Measurements from ENCODE around the gene MAST4.

MAST4 gene

GRCh38 chr5:67198917-67199316 is 602.7 kb downstream of the MAST4 start:
- CTCF ChIA-PET = interaction anchor here (17.4 kb wide), 1 partner anchor 36 kb away, joined by 374 read pairs; no protein-coding TSS in a partner anchor
- Histone ChIP-seq H3K27ac (ENCODE audit: insufficient read depth in 1 of 2, low read depth in 1 of 2, low read length in 2 of 2, poor library complexity in 1 of 2, severe bottlenecking in 2 of 2) (no peak overlapping the region), H3K9me3 (ENCODE audit: control extremely low read depth in 1 of 5, control insufficient read depth in 4 of 5, insufficient read depth in 2 of 5, low read depth in 1 of 5, low read length in 4 of 5) (peaks cover 0 to 2% (median 0%) of the 10 kb centered on the region in 5 experiments), H3K27me3 (replicated peaks in 2 of 5; ENCODE audit: control insufficient read depth in 4 of 5, insufficient read depth in 5 of 5, low read length in 4 of 5) (no peaks in the 10 kb centered on the region), H3K4me1 (ENCODE audit: control extremely low read depth in 1 of 4, control insufficient read depth in 4 of 4, insufficient read depth in 4 of 4, low read length in 3 of 4) (peaks cover 21 to 66% (median 50%) of the 10 kb centered on the region in 4 experiments), H3K36me3 (ENCODE audit: control insufficient read depth in 4 of 4, insufficient read depth in 4 of 4, low read length in 3 of 4) (no peaks in the 10 kb centered on the region), H3K4me3 (ENCODE audit: control insufficient read depth in 1 of 7, extremely low read depth in 1 of 7, insufficient read depth in 4 of 7, low read depth in 2 of 7, low read length in 6 of 7) (no peak overlapping the region)
- POLR2A ChIA-PET = no interaction called here
- 17% methylated on average over 1 of the region's 1 CpG for WGBS (ENCODE audit: insufficient coverage)
- no peak for DNase-seq

GRCh38 chr5:67199859-67200258 is 603.7 kb downstream of the MAST4 start:
- Histone ChIP-seq H3K4me1 (ENCODE audit: control extremely low read depth in 1 of 4, control insufficient read depth in 4 of 4, insufficient read depth in 4 of 4, low read length in 3 of 4) (peaks cover 21 to 70% (median 55%) of the 10 kb centered on the region in 4 experiments), H3K4me3 (ENCODE audit: control insufficient read depth in 1 of 7, extremely low read depth in 1 of 7, insufficient read depth in 4 of 7, low read depth in 2 of 7, low read length in 6 of 7) (no peak overlapping the region), H3K27ac (ENCODE audit: insufficient read depth in 1 of 2, low read depth in 1 of 2, low read length in 2 of 2, poor library complexity in 1 of 2, severe bottlenecking in 2 of 2) (no peak overlapping the region), H3K9me3 (ENCODE audit: control extremely low read depth in 1 of 5, control insufficient read depth in 4 of 5, insufficient read depth in 2 of 5, low read depth in 1 of 5, low read length in 4 of 5) (peaks cover 0 to 2% (median 0%) of the 10 kb centered on the region in 5 experiments), H3K27me3 (replicated peaks in 2 of 5; ENCODE audit: control insufficient read depth in 4 of 5, insufficient read depth in 5 of 5, low read length in 4 of 5) (no peaks in the 10 kb centered on the region), H3K36me3 (ENCODE audit: control insufficient read depth in 4 of 4, insufficient read depth in 4 of 4, low read length in 3 of 4) (no peaks in the 10 kb centered on the region)
- ChIA-PET POLR2A (no interaction called here), CTCF (interaction anchor here (1.3 to 17.4 kb wide), 2 partner anchors 9 to 37 kb away, joined by 3 to 374 read pairs; no protein-coding TSS in a partner anchor)
- DNase-seq = no peak

- Histone ChIP-seq H3K36me3 (ENCODE audit: control insufficient read depth in 4 of 4, insufficient read depth in 4 of 4, low read length in 3 of 4) (no peaks in the 10 kb centered on the region), H3K27me3 (replicated peaks in 2 of 5; ENCODE audit: control insufficient read depth in 4 of 5, insufficient read depth in 5 of 5, low read length in 4 of 5) (no peaks in the 10 kb centered on the region), H3K4me1 (ENCODE audit: control extremely low read depth in 1 of 4, control insufficient read depth in 4 of 4, insufficient read depth in 4 of 4, low read length in 3 of 4) (peaks cover 21 to 71% (median 56%) of the 10 kb centered on the region in 4 experiments), H3K9me3 (ENCODE audit: control extremely low read depth in 1 of 5, control insufficient read depth in 4 of 5, insufficient read depth in 2 of 5, low read depth in 1 of 5, low read length in 4 of 5) (peaks cover 0 to 2% (median 0%) of the 10 kb centered on the region in 5 experiments), H3K4me3 (ENCODE audit: control insufficient read depth in 1 of 7, extremely low read depth in 1 of 7, insufficient read depth in 4 of 7, low read depth in 2 of 7, low read length in 6 of 7) (no peak overlapping the region), H3K27ac (ENCODE audit: insufficient read depth in 1 of 2, low read depth in 1 of 2, low read length in 2 of 2, poor library complexity in 1 of 2, severe bottlenecking in 2 of 2) (no peak overlapping the region)
- WGBS (ENCODE audit: insufficient coverage) = no CpG with 5 or more reads among the region's 2 CpGs
- CTCF ChIA-PET = interaction anchor here (1.3 to 17.4 kb wide), 2 partner anchors 8 to 38 kb away, joined by 3 to 374 read pairs; no protein-coding TSS in a partner anchor
- POLR2A ChIA-PET = no interaction called here
- DNase-seq = no peak
Measured at GRCh38 chr5:67200809-67201562, 604.8 kb downstream of the MAST4 start.

GRCh38 chr5:67201897-67202549 is 605.8 kb downstream of the MAST4 start:
- Histone ChIP-seq H3K27ac (ENCODE audit: insufficient read depth in 1 of 2, low read depth in 1 of 2, low read length in 2 of 2, poor library complexity in 1 of 2, severe bottlenecking in 2 of 2) (no peak overlapping the region), H3K9me3 (ENCODE audit: control extremely low read depth in 1 of 5, control insufficient read depth in 4 of 5, insufficient read depth in 2 of 5, low read depth in 1 of 5, low read length in 4 of 5) (peaks cover 0 to 2% (median 0%) of the 10 kb centered on the region in 5 experiments), H3K36me3 (ENCODE audit: control insufficient read depth in 4 of 4, insufficient read depth in 4 of 4, low read length in 3 of 4) (no peaks in the 10 kb centered on the region), H3K4me3 (ENCODE audit: control insufficient read depth in 1 of 7, extremely low read depth in 1 of 7, insufficient read depth in 4 of 7, low read depth in 2 of 7, low read length in 6 of 7) (no peak overlapping the region), H3K27me3 (replicated peaks in 2 of 5; ENCODE audit: control insufficient read depth in 4 of 5, insufficient read depth in 5 of 5, low read length in 4 of 5) (no peaks in the 10 kb centered on the region), H3K4me1 (ENCODE audit: control extremely low read depth in 1 of 4, control insufficient read depth in 4 of 4, insufficient read depth in 4 of 4, low read length in 3 of 4) (peaks cover 28 to 71% (median 57%) of the 10 kb centered on the region in 4 experiments)
- POLR2A ChIA-PET = interaction anchor here (1.0 kb wide), 1 partner anchor 20 kb away, joined by 3 read pairs; no protein-coding TSS in a partner anchor
- DNase-seq = no peak
- WGBS (ENCODE audit: insufficient coverage) = 81% methylated on average over 5 of the region's 6 CpGs
- CTCF ChIA-PET = interaction anchor here (1.6 to 17.4 kb wide), 2 partner anchors 9 to 39 kb away, joined by 6 to 374 read pairs; no protein-coding TSS in a partner anchor

GRCh38 chr5:67202828-67203227 is 606.6 kb downstream of the MAST4 start:
- H3K36me3 ChIP-seq (ENCODE audit: control insufficient read depth in 4 of 4, insufficient read depth in 4 of 4, low read length in 3 of 4) = no peaks in the 10 kb centered on the region
- peak in 2 of 3 donors; percentile 80 to 82 for DNase-seq
- peaks cover 0 to 2% (median 0%) of the 10 kb centered on the region in 5 experiments for H3K9me3 ChIP-seq (ENCODE audit: control extremely low read depth in 1 of 5, control insufficient read depth in 4 of 5, insufficient read depth in 2 of 5, low read depth in 1 of 5, low read length in 4 of 5)
- CTCF ChIA-PET = interaction anchor here (0.6 to 17.4 kb wide), 3 partner anchors 9 to 47 kb away, joined by 4 to 374 read pairs (median 6); no protein-coding TSS in a partner anchor
- no peaks in the 10 kb centered on the region for H3K27me3 ChIP-seq (replicated peaks in 2 of 5; ENCODE audit: control insufficient read depth in 4 of 5, insufficient read depth in 5 of 5, low read length in 4 of 5)
- POLR2A ChIA-PET = interaction anchor here (1.0 to 1.7 kb wide), 2 partner anchors 21 to 37 kb away, joined by 3 to 8 read pairs; no protein-coding TSS in a partner anchor
- H3K27ac ChIP-seq (ENCODE audit: insufficient read depth in 1 of 2, low read depth in 1 of 2, low read length in 2 of 2, poor library complexity in 1 of 2, severe bottlenecking in 2 of 2) = no peak overlapping the region
- 10% methylated on average over 4 of the region's 4 CpGs for WGBS (ENCODE audit: insufficient coverage)
- peaks cover 34 to 74% (median 60%) of the 10 kb centered on the region in 4 experiments for H3K4me1 ChIP-seq (ENCODE audit: control extremely low read depth in 1 of 4, control insufficient read depth in 4 of 4, insufficient read depth in 4 of 4, low read length in 3 of 4)
- no peak overlapping the region for H3K4me3 ChIP-seq (ENCODE audit: control insufficient read depth in 1 of 7, extremely low read depth in 1 of 7, insufficient read depth in 4 of 7, low read depth in 2 of 7, low read length in 6 of 7)

GRCh38 chr5:67203701-67204074 is 607.5 kb downstream of the MAST4 start:
- Histone ChIP-seq H3K36me3 (ENCODE audit: control insufficient read depth in 4 of 4, insufficient read depth in 4 of 4, low read length in 3 of 4) (no peaks in the 10 kb centered on the region), H3K4me1 (ENCODE audit: control extremely low read depth in 1 of 4, control insufficient read depth in 4 of 4, insufficient read depth in 4 of 4, low read length in 3 of 4) (peaks cover 34 to 81% (median 66%) of the 10 kb centered on the region in 4 experiments), H3K4me3 (ENCODE audit: control insufficient read depth in 1 of 7, extremely low read depth in 1 of 7, insufficient read depth in 4 of 7, low read depth in 2 of 7, low read length in 6 of 7) (no peak overlapping the region), H3K9me3 (ENCODE audit: control extremely low read depth in 1 of 5, control insufficient read depth in 4 of 5, insufficient read depth in 2 of 5, low read depth in 1 of 5, low read length in 4 of 5) (peaks cover 0 to 2% (median 0%) of the 10 kb centered on the region in 5 experiments), H3K27me3 (replicated peaks in 2 of 5; ENCODE audit: control insufficient read depth in 4 of 5, insufficient read depth in 5 of 5, low read length in 4 of 5) (no peaks in the 10 kb centered on the region), H3K27ac (ENCODE audit: insufficient read depth in 1 of 2, low read depth in 1 of 2, low read length in 2 of 2, poor library complexity in 1 of 2, severe bottlenecking in 2 of 2) (no peak overlapping the region)
- ChIA-PET POLR2A (interaction anchor here (1.7 kb wide), 1 partner anchor 37 kb away, joined by 8 read pairs; no protein-coding TSS in a partner anchor), CTCF (interaction anchor here (0.8 to 17.4 kb wide), 2 partner anchors 41 to 53 kb away, joined by 3 to 374 read pairs; no protein-coding TSS in a partner anchor)
- WGBS (ENCODE audit: insufficient coverage) = 10% methylated on average over 2 of the region's 2 CpGs
- DNase-seq = peak in 1 of 3 donors; percentile 59
